HepG2 (cell line): ENCODE measurements around the gene KHK. TPM values are rescaled to one million over a fixed set of nuclear protein-coding genes. Genes with fewer than 3 reads are reported as not detected.

Source experiments
- ASH2L ChIP-seq: fragments of 300-600, 200-600 bp; sonication (generic); IDR thresholded peaks from 2 replicates; pipeline ENCODE4 v1.7.0; 2017; ENCODE audit warnings: low read depth, mild to moderate bottlenecking, moderate library complexity, mixed read lengths, low read length; ENCODE audit not compliant: insufficient read length
- CBFB ChIP-seq: sonication (generic); formaldehyde crosslinking; IDR thresholded peaks from 2 replicates; pipeline ENCODE4 v1.4.0; 2020; ENCODE audit warnings: missing genetic modification reagents
- CREB1 ChIP-seq, 2 experiments: fragments of 450-650 bp in 1 of 2; IDR thresholded peaks; 2 replicates each; pipeline ENCODE4 v1.6.1; 2016 to 2017; ENCODE audit warnings: control low read depth in 1 of 2, mild to moderate bottlenecking in 1 of 2, missing compliant biosample characterization in 1 of 2, missing genetic modification characterization in 1 of 2
- CTCF ChIP-seq: sonication (generic); formaldehyde crosslinking; IDR thresholded peaks from 2 replicates; pipeline ENCODE4 v1.5.0; 2020; ENCODE audit warnings: mild to moderate bottlenecking, missing genetic modification reagents, moderate library complexity
- DMTF1 ChIP-seq: sonication (generic); formaldehyde crosslinking; IDR thresholded peaks from 2 replicates; pipeline ENCODE4 v1.4.0; 2020; ENCODE audit warnings: mild to moderate bottlenecking, missing genetic modification reagents
- ERF ChIP-seq: IDR thresholded peaks from 2 replicates; pipeline ENCODE4 v1.6.1; 2018; ENCODE audit warnings: missing biosample characterization, missing genetic modification reagents
- HNRNPL ChIP-seq: fragments of 200-400 bp; formaldehyde crosslinking; IDR thresholded peaks from 2 replicates; pipeline ENCODE4 v1.6.1; 2017; ENCODE audit warnings: mild to moderate bottlenecking, low read depth, low read length
- ISL2 ChIP-seq: sonication (generic); formaldehyde crosslinking; IDR thresholded peaks from 2 replicates; pipeline ENCODE4 v1.5.0; 2020; ENCODE audit warnings: missing genetic modification reagents
- JUN ChIP-seq: sonication (generic); formaldehyde crosslinking; IDR thresholded peaks from 2 replicates; pipeline ENCODE4 v1.4.0; 2020; ENCODE audit warnings: mild to moderate bottlenecking, missing genetic modification reagents
- KAT2B ChIP-seq: fragments of 150-350 bp; IDR thresholded peaks from 2 replicates; pipeline ENCODE4 v1.6.1; 2014; ENCODE audit warnings: low read depth, low read length, borderline replicate concordance
- NFKBIZ ChIP-seq: IDR thresholded peaks from 2 replicates; pipeline ENCODE4 v1.6.1; 2018; ENCODE audit warnings: missing genetic modification reagents, missing compliant biosample characterization
- RCOR2 ChIP-seq: IDR thresholded peaks from 2 replicates; pipeline ENCODE4 v1.6.1; 2016; ENCODE audit warnings: missing biosample characterization, missing genetic modification reagents
- RFXANK ChIP-seq: IDR thresholded peaks from 2 replicates; pipeline ENCODE4 v1.6.1; 2016
- ZBTB38 ChIP-seq: sonication (generic); formaldehyde crosslinking; IDR thresholded peaks from 2 replicates; pipeline ENCODE4 v1.5.1; 2020; ENCODE audit warnings: mild to moderate bottlenecking, missing genetic modification reagents
- ZC3H4 ChIP-seq: sonication (generic); formaldehyde crosslinking; IDR thresholded peaks from 2 replicates; pipeline ENCODE4 v1.4.0; 2020; ENCODE audit warnings: missing genetic modification reagents, borderline replicate concordance
- ZMYM3 ChIP-seq: sonication (generic); formaldehyde crosslinking; IDR thresholded peaks from 2 replicates; pipeline ENCODE4 v1.5.1; 2020; ENCODE audit warnings: mild to moderate bottlenecking, missing genetic modification reagents
- ZNF354B ChIP-seq: sonication (generic); formaldehyde crosslinking; IDR thresholded peaks from 2 replicates; pipeline ENCODE4 v1.8.0; 2022; ENCODE audit warnings: mild to moderate bottlenecking, missing genetic modification reagents
- ZNF501 ChIP-seq: sonication (generic); formaldehyde crosslinking; IDR thresholded peaks from 2 replicates; pipeline ENCODE4 v1.5.1; 2020; ENCODE audit warnings: mild to moderate bottlenecking, moderate library complexity, missing genetic modification reagents
- ZNF646 ChIP-seq: sonication (generic); formaldehyde crosslinking; IDR thresholded peaks from 2 replicates; pipeline ENCODE4 v1.9.0; 2021; ENCODE audit warnings: mild to moderate bottlenecking, missing genetic modification reagents
- ZSCAN22 ChIP-seq: sonication (generic); formaldehyde crosslinking; IDR thresholded peaks from 2 replicates; pipeline ENCODE4 v1.4.0; 2020; ENCODE audit warnings: mild to moderate bottlenecking, missing genetic modification reagents
- ZSCAN25 ChIP-seq: sonication (generic); formaldehyde crosslinking; IDR thresholded peaks from 2 replicates; pipeline ENCODE4 v1.8.0; 2022; ENCODE audit warnings: mild to moderate bottlenecking, missing genetic modification reagents
- polyA plus RNA-seq, 8 experiments: library from polyadenylated mRNA; depleted of rRNA in 3 of 8; stranded (reverse) in 7 of 8; unstranded in 1 of 8; fragments of >200 nt; fragmentation: Illumina TruSeq in 4 of 8; extraction: Trizol in 4 of 8; gene quantifications; 2 replicates each; pipeline versions ENCODE4 v1.2.1 to v1.2.3, GENCODE V29; 2011 to 2016; ENCODE audit warnings: low read depth in 4 of 8, missing spikeins in 1 of 8, mixed read lengths in 1 of 8; ENCODE audit not compliant: insufficient read depth in 1 of 8
- total RNA-seq, 5 experiments: library from RNA; depleted of rRNA; stranded (reverse); fragments of >200 nt; fragmentation: Illumina TruSeq; extraction: Trizol; gene quantifications; 2 replicates each; pipeline ENCODE4 v1.2.3, GENCODE V29; 2016; ENCODE audit warnings: low read depth in 1 of 5

The KHK gene
- total and polyA plus RNA-seq, 2 of the 13 experiments (the other 11 are each of a cell fraction or from before 2014, with no cell fraction given), result 40.9 to 99.2 TPM

GRCh38 chr2:27094353-27094984 lies 7.9 kb downstream of the KHK start (continued):
- TF ChIP-seq DMTF1 (CRISPR knock-in tag) (no peak), ZNF646 (CRISPR knock-in tag) (no peak), ZSCAN22 (CRISPR knock-in tag) (no peak), ZNF501 (CRISPR knock-in tag) (0 out of 2 replicates have a peak, but pooled peaks have one; percentile 6), ZNF354B (CRISPR knock-in tag) (peak; percentile 29; the same call in 1 of the 2 replicates), ZMYM3 (CRISPR knock-in tag) (no peak), JUN (no peak), RCOR2 (CRISPR knock-in tag) (no peak), HNRNPL (no peak), CTCF (CRISPR knock-in tag) (no peak), CBFB (no peak), ZBTB38 (CRISPR knock-in tag) (peak; percentile 95), ISL2 (CRISPR knock-in tag) (no peak), ZSCAN25 (no peak), CREB1 (IDR thresholded peaks at IDR 0.05) (no peak), CREB1 (CRISPR knock-in tag; IDR thresholded peaks at IDR 0.05) (no peak), ZC3H4 (0 out of 2 replicates have a peak, but pooled peaks have one; percentile 77), ERF (CRISPR knock-in tag) (no peak), RFXANK (CRISPR knock-in tag) (no peak), ASH2L (peak; percentile 2), KAT2B (no peak), NFKBIZ (CRISPR knock-in tag) (no peak; the same call in 1 of the 2 replicates)
